ENCODE results near the gene BMPR2. TPM values are rescaled to one million over a fixed set of nuclear protein-coding genes. Genes with fewer than 3 reads are reported as not detected.

The BMPR2 gene
- total RNA-seq, 1 donor from 2014 or later, result 88.9 TPM

DNA sequence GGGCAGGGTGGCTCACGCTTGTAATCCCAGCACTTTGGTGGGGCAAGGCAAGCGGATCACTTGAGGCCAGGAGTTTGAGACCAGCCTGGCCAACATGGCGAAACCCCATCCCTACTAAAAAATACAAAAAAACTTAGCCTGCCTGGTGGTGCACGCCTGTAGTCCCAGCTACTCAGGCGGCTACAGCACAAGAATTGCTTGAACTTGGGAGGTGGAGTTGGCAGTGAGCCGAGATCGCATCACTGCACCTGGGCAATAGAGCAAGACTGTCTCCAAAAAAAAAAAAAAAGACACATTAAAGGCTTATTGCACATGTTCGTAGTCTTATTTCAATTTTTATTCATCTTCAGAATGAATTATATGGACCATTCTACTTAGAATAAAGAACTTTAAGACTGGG lies 110.2 kb downstream of the BMPR2 start:
- DNase-seq (ENCODE audit: low spot score), result no peak
- Mint-ChIP-seq H3K9me3 (ENCODE audit: unreplicated experiment) (no peaks in the 10 kb centered on the region), H3K4me3 (ENCODE audit: unreplicated experiment) (no peak overlapping the region), H3K4me1 (ENCODE audit: unreplicated experiment) (peaks cover 7% of the 10 kb centered on the region), H3K27me3 (ENCODE audit: unreplicated experiment) (peaks cover 3% of the 10 kb centered on the region), H3K36me3 (ENCODE audit: low read depth, unreplicated experiment) (peaks cover 10% of the 10 kb centered on the region), H3K27ac (ENCODE audit: unreplicated experiment) (no peak overlapping the region)
- TF ChIP-seq CTCF (IDR thresholded peaks at IDR 0.05; ENCODE audit: unreplicated experiment), result no peak

DNA sequence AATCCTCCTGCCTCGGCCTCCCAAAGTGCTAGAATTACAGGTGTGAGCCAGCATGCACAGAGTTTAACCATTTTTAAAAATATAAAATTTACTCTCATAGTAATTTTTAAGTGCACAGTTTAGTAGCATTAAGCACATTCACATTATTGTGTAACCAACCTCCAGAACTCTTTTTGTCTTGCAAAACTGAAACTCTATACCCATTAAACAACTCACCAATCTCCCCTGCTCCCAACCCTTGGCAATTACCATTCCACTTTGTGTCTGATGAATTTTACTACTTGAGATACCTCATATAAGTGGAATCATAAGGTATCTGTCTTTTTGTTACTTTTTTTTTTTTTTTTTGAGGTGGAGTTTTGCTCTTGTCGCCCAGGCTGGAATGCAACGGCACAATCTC lies 112.5 kb downstream of the BMPR2 start:
- no peak for TF ChIP-seq CTCF (IDR thresholded peaks at IDR 0.05; ENCODE audit: unreplicated experiment)
- DNase-seq (ENCODE audit: low spot score), result no peak

GRCh38 chr2:202490479-202490878 lies 114.4 kb downstream of the BMPR2 start:
- no peak for DNase-seq (ENCODE audit: low spot score)
- no peak for TF ChIP-seq CTCF (IDR thresholded peaks at IDR 0.05; ENCODE audit: unreplicated experiment)

More for the DNA sequence above, 112.5 kb downstream of the BMPR2 start:
- H3K27me3 Mint-ChIP-seq (ENCODE audit: unreplicated experiment), result peaks cover 3% of the 10 kb centered on the region
- no peak overlapping the region for H3K4me3 Mint-ChIP-seq (ENCODE audit: unreplicated experiment)
- no peak overlapping the region for H3K27ac Mint-ChIP-seq (ENCODE audit: unreplicated experiment)
- peaks cover 19% of the 10 kb centered on the region for H3K4me1 Mint-ChIP-seq (ENCODE audit: unreplicated experiment)
- peaks cover 3% of the 10 kb centered on the region for H3K36me3 Mint-ChIP-seq (ENCODE audit: low read depth, unreplicated experiment)
- no peaks in the 10 kb centered on the region for H3K9me3 Mint-ChIP-seq (ENCODE audit: unreplicated experiment)

DNA sequence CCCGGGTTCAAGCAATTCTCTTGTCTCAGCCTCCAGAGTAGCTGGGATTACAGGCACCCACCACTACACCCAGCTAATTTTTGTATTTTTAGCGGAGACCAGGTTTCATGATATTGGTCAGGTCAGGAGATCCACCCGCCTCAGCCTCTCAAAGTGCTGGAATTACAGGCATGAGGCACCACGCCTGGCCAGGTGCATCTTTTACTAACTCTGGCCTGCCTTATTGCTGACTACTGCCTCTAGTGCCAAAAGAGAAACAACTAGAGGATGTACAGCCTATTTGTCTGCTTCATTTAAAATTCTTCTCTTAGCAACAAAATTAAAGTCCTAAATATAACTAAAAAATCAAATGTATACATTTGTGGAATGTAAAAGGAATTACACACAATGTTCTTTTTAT lies 115.4 kb downstream of the BMPR2 start:
- Mint-ChIP-seq H3K4me1 (ENCODE audit: unreplicated experiment) (peaks cover 36% of the 10 kb centered on the region), H3K27me3 (ENCODE audit: unreplicated experiment) (peaks cover 6% of the 10 kb centered on the region), H3K36me3 (ENCODE audit: low read depth, unreplicated experiment) (peaks cover 4% of the 10 kb centered on the region), H3K9me3 (ENCODE audit: unreplicated experiment) (no peaks in the 10 kb centered on the region), H3K27ac (ENCODE audit: unreplicated experiment) (no peak overlapping the region), H3K4me3 (ENCODE audit: unreplicated experiment) (no peak overlapping the region)
- TF ChIP-seq CTCF (IDR thresholded peaks at IDR 0.05; ENCODE audit: unreplicated experiment), result no peak
- DNase-seq (ENCODE audit: low spot score), result no peak

More at GRCh38 chr2:202490479-202490878, 114.4 kb downstream of the BMPR2 start:
- peaks cover 7% of the 10 kb centered on the region for H3K27me3 Mint-ChIP-seq (ENCODE audit: unreplicated experiment)
- H3K36me3 Mint-ChIP-seq (ENCODE audit: low read depth, unreplicated experiment), result peaks cover 3% of the 10 kb centered on the region
- H3K9me3 Mint-ChIP-seq (ENCODE audit: unreplicated experiment), result no peaks in the 10 kb centered on the region
- H3K4me3 Mint-ChIP-seq (ENCODE audit: unreplicated experiment), result peak overlapping the region; percentile 38
- no peak overlapping the region for H3K27ac Mint-ChIP-seq (ENCODE audit: unreplicated experiment)
- H3K4me1 Mint-ChIP-seq (ENCODE audit: unreplicated experiment), result peaks cover 34% of the 10 kb centered on the region

- Mint-ChIP-seq H3K4me3 (ENCODE audit: unreplicated experiment) (peak overlapping the region; percentile 78), H3K4me1 (ENCODE audit: unreplicated experiment) (peaks cover 43% of the 10 kb centered on the region), H3K36me3 (ENCODE audit: low read depth, unreplicated experiment) (peaks cover 16% of the 10 kb centered on the region), H3K27me3 (ENCODE audit: unreplicated experiment) (peaks cover 6% of the 10 kb centered on the region), H3K27ac (ENCODE audit: unreplicated experiment) (peak overlapping the region; percentile 83), H3K9me3 (ENCODE audit: unreplicated experiment) (no peaks in the 10 kb centered on the region)
- no peak for TF ChIP-seq CTCF (IDR thresholded peaks at IDR 0.05; ENCODE audit: unreplicated experiment)
- peak; percentile 54 for DNase-seq (ENCODE audit: low spot score)
Observed at GRCh38 chr2:202494300-202495229, 118.4 kb downstream of the BMPR2 start.

All from endothelial cell (in vitro differentiated cells).